GM19395 (cell line): ENCODE results near the gene GIT2.
"Not testable (repeated sequence)": the region's sequence is repeated elsewhere in the genome, so short reads cannot be mapped to it uniquely, and the experiment has no call there.

Experiments
- ATAC-seq: cut with Tn5 transposase; IDR thresholded peaks from one replicate; pipeline ENCODE4 v1.9.1; 2021; ENCODE audit warnings: mild to moderate bottlenecking, moderate library complexity; ENCODE audit not compliant: unreplicated experiment

The GIT2 gene

GRCh38 chr12:110005319-110005973, 9.3 kb upstream of the GIT2 start:
- no peak for ATAC-seq

GRCh38 chr12:110004598-110004997, 8.4 kb upstream of the GIT2 start:
- no peak for ATAC-seq

- no peak for ATAC-seq
Observed at GRCh38 chr12:110002676-110003515, 6.7 kb upstream of the GIT2 start.

DNA sequence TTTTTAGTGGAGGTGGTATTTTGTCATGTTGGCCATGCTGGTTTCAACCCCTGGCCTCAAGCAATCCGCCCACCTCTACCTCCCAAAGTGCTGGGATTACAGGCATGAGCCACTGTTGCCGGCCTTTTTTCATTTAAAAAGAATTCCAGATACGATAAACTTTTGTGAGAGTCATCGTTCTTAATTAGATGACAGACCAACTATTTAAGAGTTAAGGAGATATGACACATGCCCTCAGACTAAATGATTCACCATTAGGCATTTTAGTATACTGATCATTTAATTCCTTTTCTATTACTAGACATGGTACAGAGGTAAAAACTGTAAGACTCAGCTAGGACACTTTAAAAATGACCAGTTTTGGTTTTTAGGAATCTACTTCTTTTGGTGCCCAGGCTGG, 5.4 kb upstream of the GIT2 start:
- no peak for ATAC-seq

DNA sequence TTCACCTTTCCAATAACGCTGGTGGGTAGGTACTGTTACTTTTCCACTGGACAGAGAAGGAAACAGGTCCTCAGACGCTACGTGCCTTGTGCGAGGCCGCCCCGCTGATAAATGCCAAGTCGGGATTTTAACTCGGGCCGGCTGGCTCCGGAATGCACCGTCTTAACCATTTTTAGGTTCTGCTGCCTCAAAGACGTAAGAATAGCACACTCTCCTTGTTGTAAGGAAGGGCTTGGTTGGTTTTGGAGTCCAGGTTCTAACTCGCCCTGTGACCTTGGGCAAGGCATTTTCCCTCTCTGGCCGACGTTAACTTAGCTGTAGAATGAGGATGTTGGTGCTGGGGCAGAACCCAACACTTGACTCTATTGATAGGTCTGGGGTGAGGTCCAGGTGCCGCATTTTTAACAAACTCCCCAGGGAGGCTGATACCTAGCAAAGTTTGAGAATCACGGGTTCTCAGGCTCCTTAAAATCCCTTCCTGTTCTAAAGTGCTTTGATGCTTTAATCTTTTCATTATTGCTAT, 3.9 kb upstream of the GIT2 start:
- ATAC-seq, result no peak

DNA sequence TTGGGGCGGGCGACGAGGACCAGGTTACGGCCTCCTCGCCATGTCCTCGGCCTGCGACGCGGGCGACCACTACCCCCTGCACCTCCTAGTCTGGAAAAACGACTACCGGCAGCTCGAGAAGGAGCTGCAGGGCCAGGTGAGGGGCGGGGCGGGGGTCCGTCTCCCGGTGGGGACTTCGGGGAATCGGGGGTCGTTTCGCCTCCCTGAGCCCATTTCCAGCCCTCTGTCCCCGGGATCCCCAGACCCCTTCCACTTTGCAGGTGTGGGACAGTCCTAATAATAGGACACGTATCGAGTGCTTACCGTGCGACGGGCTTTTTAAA, 3.4 kb upstream of the GIT2 start:
- no peak for ATAC-seq

DNA sequence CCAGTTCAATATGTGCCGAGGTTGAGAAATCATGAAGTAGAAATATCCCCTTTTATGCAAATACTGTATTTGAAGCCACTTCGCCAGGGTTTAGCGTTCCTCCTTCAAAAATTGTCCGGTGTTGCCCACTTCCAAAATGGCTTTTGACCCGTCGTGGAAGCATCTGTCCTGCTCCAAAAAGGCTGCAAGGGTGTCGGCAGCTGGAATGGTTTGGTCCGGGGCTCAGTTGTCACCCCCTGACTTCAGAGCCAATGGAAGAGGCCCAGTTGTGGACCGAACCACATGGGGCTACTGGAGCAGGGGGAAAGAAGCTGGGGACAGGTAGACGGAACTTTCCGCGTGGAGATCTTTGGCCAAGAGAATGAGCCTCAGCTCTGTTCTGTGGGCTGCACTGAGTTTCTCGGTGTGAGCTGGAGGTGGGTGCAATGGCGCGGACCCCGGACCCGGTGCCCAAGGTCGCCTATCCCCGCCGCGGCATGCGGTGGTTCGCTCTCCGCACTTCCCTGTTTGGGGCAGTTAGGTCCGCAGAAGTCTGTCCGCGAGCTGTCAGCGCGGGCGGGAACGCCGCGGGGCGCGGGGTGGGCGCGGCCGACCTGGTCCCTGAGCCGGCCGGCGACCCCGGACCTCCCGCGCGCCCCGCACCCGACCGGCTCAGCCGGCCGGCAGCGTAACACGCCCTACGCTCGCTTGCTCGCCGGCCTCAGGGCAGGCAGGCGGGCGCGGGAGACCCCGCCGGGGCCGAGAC, 2.9 kb upstream of the GIT2 start, which contains the start of gene ANKRD13A:
Gene ANKRD13A, plus strand, starts transcription at position 527 of the 745 bp plus-strand sequence. CDS start 259 bp downstream, outside the sequence.
- peak; percentile 50 for ATAC-seq

DNA sequence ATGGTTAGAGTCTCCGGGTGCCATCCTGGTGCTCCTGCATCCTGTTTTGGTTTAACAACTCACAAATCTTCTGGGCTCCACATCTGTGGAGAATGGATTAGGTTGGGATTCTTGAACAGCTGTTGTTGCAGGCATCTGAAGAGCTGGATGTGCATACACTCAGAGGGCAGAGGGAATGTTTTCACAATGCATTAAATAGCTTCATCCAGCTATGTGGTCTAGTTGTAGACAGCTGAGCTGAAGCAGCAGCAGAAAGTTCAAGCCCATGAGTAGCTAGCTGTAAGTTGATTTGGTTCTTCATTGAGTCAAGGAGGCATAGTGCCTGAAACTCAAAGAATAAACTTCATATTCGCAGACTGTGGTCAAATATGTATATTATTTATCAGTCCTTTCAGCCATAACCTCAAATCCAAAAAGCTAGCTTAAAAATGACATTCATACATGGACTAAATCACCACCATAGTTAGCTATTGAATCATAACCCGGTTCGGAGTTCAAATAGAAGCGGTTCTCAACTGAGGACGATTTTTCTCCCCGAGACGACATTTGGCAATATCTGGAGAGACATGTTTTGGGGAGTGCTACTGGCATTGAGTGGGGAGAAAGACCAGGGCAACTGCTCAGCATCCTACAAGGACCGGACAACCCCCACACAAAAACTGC, 2.2 kb upstream of the GIT2 start:
- no peak for ATAC-seq

- no peak for ATAC-seq
Observed at GRCh38 chr12:109997393-109997792, 1.2 kb upstream of the GIT2 start.

DNA sequence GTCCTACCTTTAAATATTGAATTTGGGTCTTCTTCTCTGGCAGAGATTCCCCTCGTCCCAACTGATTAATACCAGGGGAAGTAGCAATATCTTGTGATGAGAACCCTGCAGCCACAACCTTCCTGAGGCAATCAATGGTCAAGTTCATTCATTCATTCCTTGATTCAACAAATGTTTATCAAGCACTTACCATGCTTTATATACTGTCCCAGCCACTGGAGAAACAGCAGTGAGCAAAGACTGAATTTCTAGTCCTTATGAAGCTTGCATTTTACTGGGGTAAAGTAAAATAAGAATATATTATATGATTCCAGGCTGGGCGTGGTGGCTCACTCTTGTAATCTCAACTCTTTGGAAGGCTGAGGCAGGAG, 300 bp upstream of the GIT2 start:
- no peak for ATAC-seq

DNA sequence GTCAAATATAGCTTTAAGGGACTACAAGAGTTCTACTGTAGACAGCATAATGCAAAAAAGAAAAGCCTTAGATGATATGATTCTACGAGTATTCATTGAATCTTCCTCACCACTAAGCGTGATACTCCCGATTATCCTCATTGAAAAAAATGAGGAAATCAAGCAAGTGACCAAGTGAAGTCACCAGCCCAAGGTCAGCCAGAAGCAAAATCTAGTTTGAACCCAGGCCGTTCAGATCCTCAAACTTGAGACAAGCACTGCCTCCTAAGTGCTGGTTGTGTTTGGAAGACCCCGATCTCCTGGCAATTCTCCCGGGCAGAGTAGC, 845 bp downstream of the GIT2 start:
- no peak for ATAC-seq

- no peak for ATAC-seq
Observed at GRCh38 chr12:109994401-109995175, 1.6 kb downstream of the GIT2 start.

DNA sequence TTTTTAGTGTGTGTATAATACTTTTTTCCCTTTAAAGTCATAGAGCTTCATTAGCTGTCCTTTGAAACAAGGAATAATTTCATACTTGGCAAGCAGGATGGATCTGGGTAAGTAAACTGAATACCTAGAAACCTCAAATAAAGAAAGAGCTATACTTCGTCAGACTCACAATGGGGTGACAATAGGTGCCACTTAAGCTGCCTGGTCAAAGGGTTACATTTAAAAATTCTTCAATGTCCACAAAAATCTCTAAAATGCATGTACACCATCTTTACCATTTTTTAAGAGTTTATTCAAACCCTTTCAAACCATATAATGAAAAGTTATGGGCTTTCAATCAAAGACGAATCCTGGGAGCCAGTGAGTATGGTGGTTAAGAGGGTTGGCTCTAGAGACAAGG, 3.1 kb downstream of the GIT2 start:
- ATAC-seq, result no peak

- no peak for ATAC-seq
Observed at GRCh38 chr12:109991586-109991985, 4.6 kb downstream of the GIT2 start.

DNA sequence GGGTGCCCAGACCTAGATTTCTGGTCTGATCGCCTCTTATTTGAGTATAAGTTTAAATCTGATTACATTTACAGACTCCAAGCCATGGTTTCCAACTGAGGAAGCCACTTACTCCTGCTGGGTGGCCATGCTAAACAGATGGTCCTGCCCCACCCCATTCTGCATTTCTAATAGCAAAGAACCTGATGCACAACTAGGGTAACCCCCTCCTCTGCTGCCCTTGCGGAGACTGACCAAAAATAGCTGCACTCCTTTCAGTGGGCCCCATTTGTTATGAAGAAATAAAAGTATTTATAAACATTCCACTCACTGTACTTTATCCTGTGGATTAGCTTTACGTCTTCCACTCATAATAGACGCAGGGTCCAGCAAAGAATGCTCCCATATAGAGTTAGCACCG, 6.8 kb downstream of the GIT2 start:
- ATAC-seq, result no peak

DNA sequence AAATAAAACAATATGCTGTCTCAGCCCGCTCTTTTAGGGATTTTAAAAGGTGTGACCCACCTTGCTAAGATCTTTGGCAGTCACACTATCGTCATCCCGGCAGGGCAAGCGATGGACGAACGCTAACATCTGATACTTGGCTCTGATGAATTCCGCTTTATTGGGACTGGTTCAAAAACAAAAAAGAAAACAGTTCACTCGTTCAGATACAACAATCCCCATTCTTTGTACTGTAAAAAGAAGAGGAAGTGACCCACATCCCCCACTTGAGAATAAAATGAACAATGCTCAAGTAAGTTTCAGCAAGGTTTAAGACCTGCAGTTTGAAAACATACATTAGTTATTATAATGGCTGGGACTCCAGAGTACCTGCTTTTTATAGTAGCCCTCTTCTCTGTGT, 7.3 kb downstream of the GIT2 start:
- ATAC-seq, result no peak

- no peak for ATAC-seq
Observed at GRCh38 chr12:109988274-109988673, 7.9 kb downstream of the GIT2 start.

GRCh38 chr12:109987615-109988014, 8.6 kb downstream of the GIT2 start:
- no peak for ATAC-seq

DNA sequence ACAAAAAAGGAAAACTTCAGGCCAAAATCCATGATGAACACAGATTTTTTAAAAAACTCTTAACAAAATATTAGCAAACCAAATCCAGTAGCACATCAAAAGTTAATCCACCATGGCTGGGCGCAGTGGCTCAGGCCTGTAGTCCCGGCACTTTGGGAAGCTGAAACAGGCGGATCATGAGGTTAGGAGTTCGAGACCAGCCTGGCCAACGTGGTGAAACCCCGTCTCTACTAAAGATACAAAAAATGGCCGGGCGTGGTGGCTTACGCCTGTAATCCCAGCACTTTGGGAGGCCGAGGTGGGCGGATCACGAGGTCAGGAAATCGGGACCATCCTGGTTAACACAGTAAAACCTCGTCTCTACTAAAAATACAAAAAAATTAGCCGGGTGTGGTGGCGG, 9.9 kb downstream of the GIT2 start:
- ATAC-seq, result not testable (repeated sequence)

DNA sequence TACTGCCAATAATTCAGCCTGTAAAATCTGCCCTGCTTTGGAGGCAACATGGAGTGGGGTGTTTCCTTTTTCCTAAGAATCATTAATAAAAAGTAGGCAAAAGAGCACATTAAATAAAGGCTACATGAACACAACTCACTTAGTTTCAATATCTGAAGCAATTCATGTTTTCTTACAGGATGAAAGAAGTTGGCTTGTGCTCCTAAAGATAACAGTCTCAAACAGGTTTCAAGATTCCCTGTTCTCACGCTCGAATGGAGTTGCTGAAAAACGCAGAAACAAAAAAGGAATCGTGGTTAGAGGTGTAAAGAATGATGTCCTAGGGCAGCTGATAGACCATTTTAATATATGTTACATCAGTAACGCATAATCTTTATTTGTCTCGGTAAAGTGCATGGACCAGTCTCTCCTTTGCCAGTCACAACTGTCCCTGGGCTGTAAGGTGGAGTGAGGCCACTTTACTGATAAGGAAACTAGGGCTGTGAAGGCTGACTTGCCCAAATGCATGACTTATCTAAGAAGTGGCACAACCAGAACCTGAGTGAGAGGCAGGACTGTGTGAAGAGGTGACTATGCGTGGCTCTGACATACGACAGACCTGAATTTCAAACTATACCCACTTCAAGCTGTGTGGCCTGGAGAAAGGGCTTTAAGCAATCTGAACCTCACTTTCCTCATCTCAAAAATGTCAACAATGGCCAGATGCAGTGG, 12.6 kb downstream of the GIT2 start:
- no peak for ATAC-seq
